Uterus (tissue), 4 donors: ENCODE results near the gene OVAAL. TPM values are rescaled to one million over a fixed set of nuclear protein-coding genes. Genes with fewer than 3 reads are reported as not detected.

Source experiments
- DNase-seq, 2 donors: peaks; one replicate each; pipeline ENCODE4 v3.0.0-alpha.2; 2019 to 2020
- H3K27ac ChIP-seq, 2 donors: fragments of 200-600 bp; sonication (generic); 1 replicate in 1 of 2; 2 replicates in 1 of 2; pipeline ENCODE4 v1.5.1; 2016 to 2018
- H3K27me3 ChIP-seq, 2 donors: fragments of 200-600 bp; sonication (generic); one replicate each; pipeline ENCODE4 v1.5.1; 2018 to 2019; ENCODE audit warnings: control low read depth in 1 of 2
- H3K36me3 ChIP-seq, 2 donors: fragments of 200-600 bp; sonication (generic); one replicate each; pipeline ENCODE4 v1.5.1; 2019; ENCODE audit warnings: control low read depth in 1 of 2
- H3K4me1 ChIP-seq, 2 donors: fragments of 200-600 bp; sonication (generic); one replicate each; pipeline ENCODE4 v1.5.1; 2018 to 2019; ENCODE audit warnings: control low read depth in 1 of 2
- H3K4me3 ChIP-seq, 2 donors: fragments of 200-600 bp; sonication (generic); 1 replicate in 1 of 2; 2 replicates in 1 of 2; pipeline ENCODE4 v1.5.1; 2018 to 2019; ENCODE audit warnings: mild to moderate bottlenecking in 1 of 2
- H3K9me3 ChIP-seq, 2 donors: fragments of 200-600 bp; sonication (generic); one replicate each; pipeline ENCODE4 v1.5.1; 2019; ENCODE audit warnings: control low read depth in 1 of 2
- CTCF ChIP-seq, 4 experiments: fragments of 200-600 bp in 2 of 4; fragments of 450-650 bp in 2 of 4; sonication (generic) in 2 of 4; IDR thresholded peaks; one replicate each; pipeline ENCODE4 v1.5.1; 2016 to 2019; ENCODE audit warnings: antibody characterized with exemption in 4 of 4, mild to moderate bottlenecking in 2 of 4, moderate library complexity in 1 of 4
- POLR2A ChIP-seq, 2 donors: fragments of 450-650 bp; IDR thresholded peaks; one replicate each; pipeline ENCODE4 v1.6.1; 2016; ENCODE audit warnings: antibody characterized with exemption in 2 of 2, mild to moderate bottlenecking in 1 of 2, moderate library complexity in 1 of 2
- intact Hi-C: fragments of 100-400 bp; cut with DNase I; formaldehyde crosslinking; loops from one replicate; pipeline ENCODE4 v1.15.1; 2023; ENCODE audit warnings: low total_unique reads
- small RNA-seq: library from RNA; depleted of rRNA; stranded (forward); fragments of <200 nt; gene quantifications from one replicate; pipeline ENCODE3, GENCODE V24; 2016
- total RNA-seq, 4 donors: library from RNA; depleted of rRNA in 3 of 4; stranded (reverse); fragments of >200 nt in 3 of 4; gene quantifications; one replicate each; pipeline versions ENCODE4 v1.1.0 to v1.2.4, GENCODE V29; 2014 to 2023
- donor health status: DM: yes; HTN: yes; CAD: no.

OVAAL gene
- total RNA-seq, 4 donors from 2014 or later = not detected

DNA sequence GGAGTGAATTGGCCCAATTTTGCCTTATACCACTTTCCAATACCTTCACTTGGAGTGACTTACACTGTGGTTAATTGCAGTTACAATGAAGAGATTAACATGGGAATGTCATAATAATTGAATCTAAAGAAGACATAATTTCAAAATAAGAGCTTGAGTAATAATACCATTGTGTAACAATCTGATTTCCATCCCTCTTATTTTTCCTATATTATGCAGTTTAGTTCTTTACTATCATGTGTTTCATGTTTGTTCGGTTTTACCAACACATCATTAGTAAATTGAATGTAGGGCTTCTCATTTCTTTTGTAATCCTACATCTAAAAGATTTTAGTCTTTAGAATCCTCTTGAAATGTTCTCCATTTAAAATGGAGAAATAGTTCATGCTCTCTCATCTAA, 53.9 kb downstream of the OVAAL start:
- H3K4me3 ChIP-seq = no peak overlapping the region
- intact Hi-C loops = no loop called here
- no peaks in the 10 kb centered on the region for H3K36me3 ChIP-seq
- H3K9me3 ChIP-seq = no peaks in the 10 kb centered on the region
- no peak for DNase-seq
- no peak overlapping the region for H3K27ac ChIP-seq
- TF ChIP-seq POLR2A (IDR thresholded peaks at IDR 0.05) (no peak), CTCF (IDR thresholded peaks at IDR 0.05) (no peak)
- H3K27me3 ChIP-seq = no peaks in the 10 kb centered on the region
- H3K4me1 ChIP-seq = no peaks in the 10 kb centered on the region

- no peaks in the 10 kb centered on the region for H3K27me3 ChIP-seq
- no peaks in the 10 kb centered on the region for H3K36me3 ChIP-seq
- no peak for DNase-seq
- H3K9me3 ChIP-seq = no peaks in the 10 kb centered on the region
- H3K27ac ChIP-seq = no peak overlapping the region
- H3K4me1 ChIP-seq = no peaks in the 10 kb centered on the region
- no peak overlapping the region for H3K4me3 ChIP-seq
- no peak for TF ChIP-seq POLR2A (IDR thresholded peaks at IDR 0.05)
- TF ChIP-seq CTCF (IDR thresholded peaks at IDR 0.05) = no peak
- intact Hi-C loops = no loop called here
Measured at GRCh38 chr1:180614730-180615129, 56.0 kb downstream of the OVAAL start.

DNA sequence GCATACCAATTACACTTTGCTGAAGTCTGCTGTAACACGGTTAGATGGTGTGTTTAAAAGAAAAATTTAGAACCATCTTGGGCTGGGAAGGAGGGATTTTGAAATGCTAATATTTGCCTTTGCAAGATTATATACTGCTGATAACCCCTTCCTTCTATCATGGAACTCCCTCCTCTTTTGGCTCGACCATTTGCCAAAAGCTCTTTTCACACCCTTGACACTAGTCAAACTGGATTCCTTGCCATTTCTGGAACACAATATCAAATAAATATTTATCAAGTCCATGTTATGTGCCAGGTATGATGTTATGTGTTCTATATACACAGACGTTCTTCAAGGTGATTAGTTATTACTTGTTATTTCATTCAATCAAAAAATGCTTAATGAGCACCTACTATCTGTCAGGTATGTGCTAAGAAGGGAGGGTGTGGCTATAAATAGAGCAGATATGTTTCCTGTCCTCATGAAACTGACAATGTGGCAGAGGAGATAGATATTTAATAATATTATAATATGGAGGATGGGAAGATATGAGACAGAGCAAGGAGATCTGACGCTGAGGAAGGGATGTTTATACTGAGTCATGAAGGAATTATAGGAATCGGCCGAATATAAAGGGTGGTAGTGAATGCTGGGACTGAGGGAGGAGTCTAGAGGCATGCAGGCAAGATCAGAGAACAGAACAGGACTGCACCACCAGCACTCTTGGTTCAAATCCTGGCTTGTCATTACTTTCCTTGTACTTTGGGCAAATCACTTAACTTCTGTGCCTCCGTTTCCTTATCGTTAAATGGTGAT, 56.9 kb downstream of the OVAAL start:
- Histone ChIP-seq H3K4me3 (no peak overlapping the region), H3K36me3 (no peaks in the 10 kb centered on the region), H3K27me3 (no peaks in the 10 kb centered on the region), H3K4me1 (no peaks in the 10 kb centered on the region), H3K9me3 (no peaks in the 10 kb centered on the region), H3K27ac (no peak overlapping the region)
- intact Hi-C loops = no loop called here
- no peak for TF ChIP-seq POLR2A (IDR thresholded peaks at IDR 0.05)
- TF ChIP-seq CTCF (IDR thresholded peaks at IDR 0.05) = no peak
- DNase-seq = no peak

Small RNAs within 50 kb of the gene (small RNA-seq; reads per million reads assigned to genes)
- gene RF00019 = not detected

Other genes starting within 250 kb of the OVAAL start
- 10 to 100 TPM; 22.1 to 54.7 (median 39.6) TPM for gene ACBD6, start 56.4 kb upstream of the OVAAL start, total RNA-seq
- gene XPR1, start 73.1 kb downstream of the OVAAL start, total RNA-seq = 10 to 100 TPM in 3 of 4 donors, 1 to 10 TPM in 1; 10.0 to 29.7 (median 26.2) TPM